BE2C (cell line): ENCODE data around the gene CNEP1R1.
A peak's percentile ranks its signal among the peaks of the same experiment; 100 is the strongest.

Experiments used
- DNase-seq: peaks from one replicate; pipeline ENCODE4 v3.0.0-alpha.2; 2020
- H3K27me3 ChIP-seq: fragments of 250-450 bp; sonication (Bioruptor Pico); 2 replicates; pipeline ENCODE4 v1.5.1; 2020; ENCODE audit warnings: mild to moderate bottlenecking
- H3K36me3 ChIP-seq: fragments of 250-450 bp; sonication (Bioruptor Pico); 2 replicates; pipeline ENCODE4 v1.5.1; 2020; ENCODE audit warnings: mild to moderate bottlenecking
- H3K4me1 ChIP-seq: fragments of 250-450 bp; sonication (Bioruptor Pico); 2 replicates; pipeline ENCODE4 v1.5.1; 2020
- H3K4me3 ChIP-seq: 2 replicates; pipeline ENCODE4 v1.5.1; 2011; ENCODE audit warnings: low read depth, low read length
- H3K9me3 ChIP-seq: fragments of 250-450 bp; sonication (Bioruptor Pico); 2 replicates; pipeline ENCODE4 v1.5.1; 2020
- CTCF ChIP-seq: IDR thresholded peaks from 2 replicates; pipeline ENCODE4 v1.5.1; 2012; ENCODE audit warnings: mild to moderate bottlenecking, low read depth, low read length

Gene CNEP1R1

GRCh38 chr16:50023641-50024040 lies 1.4 kb upstream of the CNEP1R1 start:
- no peaks in the 10 kb centered on the region for H3K27me3 ChIP-seq
- H3K4me3 ChIP-seq: no peak overlapping the region
- peaks cover 3% of the 10 kb centered on the region; the same call in 1 of the 2 replicates for H3K4me1 ChIP-seq
- no peaks in the 10 kb centered on the region for H3K36me3 ChIP-seq
- H3K9me3 ChIP-seq: no peaks in the 10 kb centered on the region
- DNase-seq: no peak
- TF ChIP-seq CTCF: no peak

- H3K4me3 ChIP-seq: peak overlapping the region; percentile 64; the same call in 1 of the 2 replicates
- no peak for TF ChIP-seq CTCF
- no peaks in the 10 kb centered on the region for H3K27me3 ChIP-seq
- no peak for DNase-seq
- peaks cover under 1% of the 10 kb centered on the region; the same call in 1 of the 2 replicates for H3K36me3 ChIP-seq
- H3K9me3 ChIP-seq: no peaks in the 10 kb centered on the region
- H3K4me1 ChIP-seq: peaks cover 3% of the 10 kb centered on the region; the same call in 1 of the 2 replicates
Measured at GRCh38 chr16:50024207-50024606, 818 bp upstream of the CNEP1R1 start.

- Histone ChIP-seq H3K4me1 (peaks cover 3% of the 10 kb centered on the region; the same call in 1 of the 2 replicates), H3K27me3 (no peaks in the 10 kb centered on the region), H3K4me3 (peak overlapping the region; percentile 64), H3K36me3 (peaks cover 6% of the 10 kb centered on the region; the same call in 1 of the 2 replicates), H3K9me3 (no peaks in the 10 kb centered on the region)
- no peak for TF ChIP-seq CTCF
- no peak for DNase-seq
Measured at GRCh38 chr16:50025537-50025931, 509 bp downstream of the CNEP1R1 start.

GRCh38 chr16:50027829-50028228 lies 2.8 kb downstream of the CNEP1R1 start:
- no peak for DNase-seq
- Histone ChIP-seq H3K36me3 (peaks cover 12% of the 10 kb centered on the region), H3K4me3 (no peak overlapping the region), H3K9me3 (no peaks in the 10 kb centered on the region), H3K4me1 (peaks cover 3% of the 10 kb centered on the region; the same call in 1 of the 2 replicates), H3K27me3 (no peaks in the 10 kb centered on the region)
- TF ChIP-seq CTCF: no peak

- H3K9me3 ChIP-seq: no peaks in the 10 kb centered on the region
- TF ChIP-seq CTCF: no peak
- H3K27me3 ChIP-seq: no peaks in the 10 kb centered on the region
- no peak for DNase-seq
- no peaks in the 10 kb centered on the region for H3K4me1 ChIP-seq
- peaks cover 13% of the 10 kb centered on the region for H3K36me3 ChIP-seq
- no peak overlapping the region for H3K4me3 ChIP-seq
Measured at GRCh38 chr16:50035468-50035992, 10.5 kb downstream of the CNEP1R1 start.

- no peak overlapping the region for H3K4me3 ChIP-seq
- DNase-seq: no peak
- no peaks in the 10 kb centered on the region for H3K9me3 ChIP-seq
- TF ChIP-seq CTCF: no peak
- no peaks in the 10 kb centered on the region for H3K4me1 ChIP-seq
- no peaks in the 10 kb centered on the region for H3K27me3 ChIP-seq
- peaks cover 13% of the 10 kb centered on the region for H3K36me3 ChIP-seq
Measured at GRCh38 chr16:50036426-50036825, 11.4 kb downstream of the CNEP1R1 start.
